ENCODE measurements around the gene CFAP52.
"Not testable (repeated sequence)": the region's sequence is repeated elsewhere in the genome, so short reads cannot be mapped to it uniquely, and the experiment has no call there.

The CFAP52 gene

GRCh38 chr17:9553596-9553995, 22.8 kb upstream of the CFAP52 start:
- H3K4me3 ChIP-seq (ENCODE audit: low read depth, low read length), result no peak overlapping the region
- in situ Hi-C loops (cut with HindIII; ENCODE audit: low sequenced_read_pairs), result no loop called here
- TF ChIP-seq CTCF (IDR thresholded peaks at IDR 0.05; ENCODE audit: low read depth, low read length), result no peak
- no peak for DNase-seq (ENCODE audit: low read depth, low spot score)

GRCh38 chr17:9554715-9555114, 21.7 kb upstream of the CFAP52 start:
- in situ Hi-C loops (cut with HindIII; ENCODE audit: low sequenced_read_pairs); H3K4me3 ChIP-seq (ENCODE audit: low read depth, low read length): not testable (repeated sequence)
- TF ChIP-seq CTCF (IDR thresholded peaks at IDR 0.05; ENCODE audit: low read depth, low read length), result peak; percentile 53
- peak; percentile 45 for DNase-seq (ENCODE audit: low read depth, low spot score)

- in situ Hi-C loops (cut with HindIII; ENCODE audit: low sequenced_read_pairs), result no loop called here
- no peak for TF ChIP-seq CTCF (IDR thresholded peaks at IDR 0.05; ENCODE audit: low read depth, low read length)
- DNase-seq (ENCODE audit: low read depth, low spot score), result no peak
- no peak overlapping the region for H3K4me3 ChIP-seq (ENCODE audit: low read depth, low read length)
Measured at GRCh38 chr17:9557161-9557755, 19.2 kb upstream of the CFAP52 start.

GRCh38 chr17:9557857-9558256, 18.6 kb upstream of the CFAP52 start:
- TF ChIP-seq CTCF (IDR thresholded peaks at IDR 0.05; ENCODE audit: low read depth, low read length), result no peak
- no peak for DNase-seq (ENCODE audit: low read depth, low spot score)
- H3K4me3 ChIP-seq (ENCODE audit: low read depth, low read length), result no peak overlapping the region
- in situ Hi-C loops (cut with HindIII; ENCODE audit: low sequenced_read_pairs), result no loop called here

- no peak overlapping the region for H3K4me3 ChIP-seq (ENCODE audit: low read depth, low read length)
- no peak for DNase-seq (ENCODE audit: low read depth, low spot score)
- in situ Hi-C loops (cut with HindIII; ENCODE audit: low sequenced_read_pairs), result no loop called here
- TF ChIP-seq CTCF (IDR thresholded peaks at IDR 0.05; ENCODE audit: low read depth, low read length), result no peak
Measured at GRCh38 chr17:9564104-9564503, 12.3 kb upstream of the CFAP52 start.

GRCh38 chr17:9566067-9566466, 10.4 kb upstream of the CFAP52 start:
- no peak for TF ChIP-seq CTCF (IDR thresholded peaks at IDR 0.05; ENCODE audit: low read depth, low read length)
- no peak overlapping the region for H3K4me3 ChIP-seq (ENCODE audit: low read depth, low read length)
- in situ Hi-C loops (cut with HindIII; ENCODE audit: low sequenced_read_pairs), result no loop called here
- DNase-seq (ENCODE audit: low read depth, low spot score), result peak; percentile 5

GRCh38 chr17:9566739-9567138, 9.7 kb upstream of the CFAP52 start:
- H3K4me3 ChIP-seq (ENCODE audit: low read depth, low read length); DNase-seq (ENCODE audit: low read depth, low spot score); in situ Hi-C loops (cut with HindIII; ENCODE audit: low sequenced_read_pairs): not testable (repeated sequence)
